Activated gamma-delta T cell treated with anti-CD3 and anti-CD28 coated beads, Interleukin-2, amount 50 U/mL, for 16 hours (primary cell): ENCODE results near the gene MYH10.

ENCODE experiments used
- DNase-seq: peaks from one replicate; pipeline ENCODE4 v3.0.0-alpha.2; 2020; ENCODE audit warnings: low read depth

Gene MYH10

GRCh38 chr17:8473451-8474192 lies 156.9 kb downstream of the MYH10 start:
- DNase-seq, result no peak

- no peak for DNase-seq
Measured at GRCh38 chr17:8472663-8473062, 157.9 kb downstream of the MYH10 start.

GRCh38 chr17:8470447-8471047 lies 160.0 kb downstream of the MYH10 start:
- DNase-seq, result no peak

GRCh38 chr17:8469964-8470363 lies 160.6 kb downstream of the MYH10 start:
- no peak for DNase-seq

GRCh38 chr17:8468980-8469379 lies 161.5 kb downstream of the MYH10 start:
- DNase-seq, result no peak

- DNase-seq, result no peak
Measured at GRCh38 chr17:8468127-8468526, 162.4 kb downstream of the MYH10 start.

- no peak for DNase-seq
Measured at GRCh38 chr17:8467527-8467926, 163.0 kb downstream of the MYH10 start.

GRCh38 chr17:8466873-8467272 lies 163.7 kb downstream of the MYH10 start:
- no peak for DNase-seq

- DNase-seq, result no peak
Measured at GRCh38 chr17:8466456-8466855, 164.1 kb downstream of the MYH10 start.

GRCh38 chr17:8465759-8466158 lies 164.8 kb downstream of the MYH10 start:
- no peak for DNase-seq

GRCh38 chr17:8465356-8465755 lies 165.2 kb downstream of the MYH10 start:
- no peak for DNase-seq

GRCh38 chr17:8464941-8465340 lies 165.6 kb downstream of the MYH10 start:
- DNase-seq, result no peak

- no peak for DNase-seq
Measured at GRCh38 chr17:8463099-8463498, 167.4 kb downstream of the MYH10 start.

- no peak for DNase-seq
Measured at GRCh38 chr17:8462564-8462963, 168.0 kb downstream of the MYH10 start.

- DNase-seq, result no peak
Measured at GRCh38 chr17:8459831-8460230, 170.7 kb downstream of the MYH10 start.

- DNase-seq, result no peak
Measured at GRCh38 chr17:8459107-8459506, 171.4 kb downstream of the MYH10 start.

- no peak for DNase-seq
Measured at GRCh38 chr17:8458128-8458527, 172.4 kb downstream of the MYH10 start.

GRCh38 chr17:8455665-8456209 lies 174.8 kb downstream of the MYH10 start:
- DNase-seq, result no peak

- DNase-seq, result no peak
Measured at GRCh38 chr17:8453326-8453725, 177.2 kb downstream of the MYH10 start.

GRCh38 chr17:8451933-8452614 lies 178.5 kb downstream of the MYH10 start:
- DNase-seq, result no peak

- no peak for DNase-seq
Measured at GRCh38 chr17:8448310-8448709, 182.2 kb downstream of the MYH10 start.

GRCh38 chr17:8447799-8448198 lies 182.7 kb downstream of the MYH10 start:
- DNase-seq, result no peak

GRCh38 chr17:8445536-8445935 lies 185.0 kb downstream of the MYH10 start:
- DNase-seq, result no peak
